ENCODE data around the gene NPRL2.

The NPRL2 gene

DNA sequence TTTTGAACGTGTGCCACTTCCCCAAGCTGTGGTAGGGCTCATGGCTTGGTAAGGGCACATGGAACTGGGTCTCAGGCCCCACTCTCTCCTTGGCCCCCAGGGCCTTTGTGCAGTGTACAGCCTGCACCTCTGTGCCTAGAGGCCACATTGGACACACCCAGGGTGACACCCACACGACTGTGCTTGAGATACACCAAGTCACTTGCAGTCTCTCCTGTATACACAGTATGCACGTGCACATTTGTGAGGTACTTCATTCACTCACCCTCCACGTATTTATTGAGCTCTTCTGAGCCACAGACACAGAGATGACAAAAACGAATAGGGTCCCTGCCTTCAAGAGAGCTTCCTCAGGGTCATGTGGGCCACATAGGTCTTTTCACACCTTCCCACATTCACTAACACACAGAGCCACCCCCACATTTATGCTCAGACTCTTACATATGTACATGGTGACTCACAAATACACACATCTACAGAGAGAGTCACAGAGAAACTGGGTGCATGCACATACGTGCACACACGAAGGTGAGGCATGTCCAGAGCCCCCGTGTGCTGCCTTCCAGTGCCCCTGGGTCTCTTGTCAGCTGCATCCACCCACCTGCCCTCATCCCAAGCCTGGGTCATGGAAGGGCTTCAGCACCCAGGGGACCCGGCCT, 18.6 kb upstream of the NPRL2 start:
- H3K27me3 ChIP-seq (ENCODE audit: control insufficient read depth, insufficient read depth, low read length) = peaks cover 4% of the 10 kb centered on the region
- peaks cover 22% of the 10 kb centered on the region for H3K4me1 ChIP-seq (ENCODE audit: control insufficient read depth, insufficient read depth, low read length)
- no peaks in the 10 kb centered on the region for H3K36me3 ChIP-seq (ENCODE audit: control insufficient read depth, insufficient read depth, low read length)
- no peak overlapping the region for H3K4me3 ChIP-seq (ENCODE audit: low read length)
- H3K9me3 ChIP-seq (ENCODE audit: control insufficient read depth, low read length) = no peaks in the 10 kb centered on the region
- H3K9ac ChIP-seq (ENCODE audit: low read length) = no peak overlapping the region

DNA sequence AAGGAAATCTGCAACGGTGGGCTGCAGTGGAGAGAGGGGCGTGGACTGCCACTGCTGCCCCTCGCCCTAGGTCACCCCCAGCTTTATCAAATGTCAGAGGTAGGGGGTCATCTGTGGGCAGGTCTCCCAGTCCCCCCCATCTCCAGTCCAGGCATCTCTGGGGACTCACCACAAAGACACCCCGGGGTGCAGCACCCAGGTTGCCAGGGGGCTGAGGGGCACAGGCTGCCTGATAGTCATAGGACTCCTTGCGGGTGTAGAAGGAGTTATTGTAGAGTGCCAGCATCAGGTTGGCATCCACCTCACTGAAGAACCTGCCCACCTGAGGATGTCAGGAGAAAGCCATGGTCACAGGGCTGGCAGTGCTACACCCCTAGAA, 15.3 kb upstream of the NPRL2 start:
- Histone ChIP-seq H3K9me3 (ENCODE audit: control insufficient read depth, low read length) (no peaks in the 10 kb centered on the region), H3K4me3 (ENCODE audit: low read length) (peak overlapping the region; percentile 49), H3K4me1 (ENCODE audit: control insufficient read depth, insufficient read depth, low read length) (peaks cover 19% of the 10 kb centered on the region), H3K27me3 (ENCODE audit: control insufficient read depth, insufficient read depth, low read length) (no peaks in the 10 kb centered on the region), H3K36me3 (ENCODE audit: control insufficient read depth, insufficient read depth, low read length) (no peaks in the 10 kb centered on the region), H3K9ac (ENCODE audit: low read length) (peak overlapping the region; percentile 86)

DNA sequence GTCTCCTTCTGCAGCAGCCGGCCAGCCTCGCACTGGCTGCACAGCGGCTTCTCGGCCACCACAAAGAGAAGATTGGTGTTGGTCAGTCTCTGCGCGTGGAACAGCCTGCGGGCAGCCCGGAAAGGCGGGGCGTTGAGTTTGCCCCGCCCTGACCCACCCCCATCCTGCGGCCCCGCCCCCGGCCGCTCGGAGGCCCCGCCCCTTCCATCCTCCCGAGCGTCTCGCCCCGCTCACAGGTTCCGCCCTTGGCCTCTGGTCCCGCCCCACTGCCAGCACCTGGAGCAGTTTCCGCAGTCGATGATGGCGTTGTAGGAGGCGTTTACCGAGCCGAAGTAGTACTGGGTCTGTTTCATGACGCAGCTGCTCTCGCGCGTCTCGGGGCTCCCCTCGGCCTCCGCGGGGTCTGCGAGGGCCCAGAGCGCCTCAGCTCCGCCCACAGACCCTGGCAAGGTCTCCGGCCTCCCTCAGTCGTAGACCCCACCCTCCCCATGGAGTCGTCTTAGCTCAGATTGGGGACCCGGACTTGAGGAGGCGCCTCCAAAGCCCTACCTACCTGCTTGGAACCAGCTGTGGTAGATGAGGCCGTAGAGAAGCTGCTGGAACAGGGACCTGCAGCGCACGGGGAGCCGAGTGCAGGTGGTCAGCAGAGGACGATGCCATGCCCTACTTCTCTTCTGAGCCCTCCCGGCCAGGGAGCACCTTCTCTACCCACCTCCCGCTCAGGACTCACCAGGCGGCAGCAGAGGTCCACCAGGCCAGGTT, 14.7 kb upstream of the NPRL2 start:
- peaks cover 19% of the 10 kb centered on the region for H3K4me1 ChIP-seq (ENCODE audit: control insufficient read depth, insufficient read depth, low read length)
- H3K9ac ChIP-seq (ENCODE audit: low read length) = peak overlapping the region; percentile 86
- H3K9me3 ChIP-seq (ENCODE audit: control insufficient read depth, low read length) = no peaks in the 10 kb centered on the region
- no peaks in the 10 kb centered on the region for H3K27me3 ChIP-seq (ENCODE audit: control insufficient read depth, insufficient read depth, low read length)
- peak overlapping the region; percentile 49 for H3K4me3 ChIP-seq (ENCODE audit: low read length)
- H3K36me3 ChIP-seq (ENCODE audit: control insufficient read depth, insufficient read depth, low read length) = no peaks in the 10 kb centered on the region

DNA sequence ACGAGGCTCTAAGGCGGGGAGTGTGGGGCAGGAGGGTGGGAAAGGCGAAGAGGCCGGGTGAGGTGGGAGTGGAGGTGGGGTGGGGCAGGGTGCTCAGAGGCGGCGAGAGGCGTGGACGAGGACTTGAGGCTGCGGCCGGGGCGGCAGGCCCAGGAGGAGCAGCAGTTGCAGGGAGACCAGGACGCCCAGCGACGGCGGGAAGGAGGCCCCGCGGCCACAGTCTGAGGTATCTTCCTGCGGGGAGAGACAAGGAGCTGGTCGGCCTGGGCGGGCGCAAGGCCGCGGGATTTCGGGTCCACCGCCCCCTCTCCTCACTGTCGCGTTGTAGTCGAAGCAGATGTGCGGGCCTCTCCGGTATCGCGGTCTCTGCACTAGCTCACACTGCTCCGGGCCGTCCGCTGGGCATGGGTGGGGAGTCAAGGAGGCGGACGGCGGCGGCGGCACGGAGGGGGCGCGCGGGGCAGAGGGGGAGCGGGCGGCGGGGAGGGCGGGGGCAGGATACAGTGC, 14.1 kb upstream of the NPRL2 start:
- Histone ChIP-seq H3K4me1 (ENCODE audit: control insufficient read depth, insufficient read depth, low read length) (peaks cover 19% of the 10 kb centered on the region), H3K9ac (ENCODE audit: low read length) (peak overlapping the region; percentile 43), H3K36me3 (ENCODE audit: control insufficient read depth, insufficient read depth, low read length) (no peaks in the 10 kb centered on the region), H3K4me3 (ENCODE audit: low read length) (peak overlapping the region; percentile 19), H3K9me3 (ENCODE audit: control insufficient read depth, low read length) (no peaks in the 10 kb centered on the region), H3K27me3 (ENCODE audit: control insufficient read depth, insufficient read depth, low read length) (no peaks in the 10 kb centered on the region)

DNA sequence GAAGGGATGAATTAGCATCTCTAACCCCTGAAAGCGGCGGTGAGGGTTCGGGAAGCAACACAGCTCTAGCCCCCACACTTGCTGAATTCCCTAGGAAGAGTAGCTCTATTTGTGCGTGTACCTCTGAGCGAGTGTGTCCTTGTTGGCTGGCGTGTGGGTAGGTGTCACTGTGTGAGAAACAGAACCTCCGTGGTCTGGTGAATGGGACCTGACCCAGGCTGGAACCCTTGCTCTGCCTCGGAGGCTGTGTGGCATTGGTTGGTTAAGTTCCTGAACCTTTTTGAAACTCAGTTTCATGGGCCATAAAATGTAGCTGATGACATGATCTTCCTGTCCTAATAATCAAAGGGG, 9.2 kb upstream of the NPRL2 start:
- no peak overlapping the region for H3K4me3 ChIP-seq (ENCODE audit: low read length)
- peaks cover 42% of the 10 kb centered on the region for H3K4me1 ChIP-seq (ENCODE audit: control insufficient read depth, insufficient read depth, low read length)
- H3K9ac ChIP-seq (ENCODE audit: low read length) = no peak overlapping the region
- no peaks in the 10 kb centered on the region for H3K9me3 ChIP-seq (ENCODE audit: control insufficient read depth, low read length)
- H3K36me3 ChIP-seq (ENCODE audit: control insufficient read depth, insufficient read depth, low read length) = peaks cover 5% of the 10 kb centered on the region
- no peaks in the 10 kb centered on the region for H3K27me3 ChIP-seq (ENCODE audit: control insufficient read depth, insufficient read depth, low read length)

DNA sequence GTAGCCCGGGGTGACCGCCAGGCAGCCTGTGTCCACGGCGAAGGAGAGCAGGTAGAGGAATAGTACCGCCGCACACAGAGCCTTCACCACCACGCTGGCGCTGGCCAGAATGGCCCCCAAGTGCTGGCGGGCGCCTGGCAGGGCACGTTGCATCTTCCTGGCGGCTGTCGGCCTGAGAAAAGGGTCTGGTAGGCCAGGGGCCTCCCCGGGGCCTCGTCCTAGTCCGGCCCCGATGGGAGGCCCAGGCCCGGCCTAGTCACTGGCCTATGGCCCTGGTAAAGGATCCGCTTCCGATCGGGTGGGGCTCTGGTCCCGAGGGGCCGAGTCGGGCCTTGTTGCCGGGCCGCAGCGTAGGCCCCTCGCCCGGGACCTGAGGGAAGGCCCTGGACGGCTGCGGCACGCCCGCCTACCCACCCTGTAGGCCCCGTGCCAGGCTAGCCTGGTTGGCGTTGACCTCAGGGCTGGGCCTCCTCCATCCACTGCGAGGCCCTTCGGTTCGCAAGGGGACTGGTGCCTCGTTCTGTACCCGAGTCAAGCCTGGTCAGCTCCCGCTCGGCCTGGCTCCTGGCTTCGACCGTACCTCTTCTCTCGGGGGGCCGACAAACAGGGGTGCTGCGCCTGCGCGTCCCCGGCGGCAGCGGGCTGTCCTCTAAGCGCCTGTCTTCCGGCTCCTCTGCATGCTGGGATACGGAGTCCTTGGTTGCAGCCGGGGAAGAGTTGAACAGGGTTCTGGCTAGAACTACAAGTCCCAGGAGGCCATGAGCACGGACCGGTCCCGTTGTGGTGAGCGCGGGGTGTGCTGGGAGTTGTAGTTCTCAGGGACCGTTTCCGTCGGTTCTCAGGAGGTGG, 8.6 kb upstream of the NPRL2 start, which contains the start of gene TMEM115:
Gene TMEM115, minus strand, starts transcription at position 611 of the 849 bp plus-strand sequence. Its CDS starts 458 bp downstream, at position 153.
- Histone ChIP-seq H3K36me3 (ENCODE audit: control insufficient read depth, insufficient read depth, low read length) (peaks cover 5% of the 10 kb centered on the region), H3K9me3 (ENCODE audit: control insufficient read depth, low read length) (no peaks in the 10 kb centered on the region), H3K4me3 (ENCODE audit: low read length) (peak within 1 kb of the TSS; percentile 85)

DNA sequence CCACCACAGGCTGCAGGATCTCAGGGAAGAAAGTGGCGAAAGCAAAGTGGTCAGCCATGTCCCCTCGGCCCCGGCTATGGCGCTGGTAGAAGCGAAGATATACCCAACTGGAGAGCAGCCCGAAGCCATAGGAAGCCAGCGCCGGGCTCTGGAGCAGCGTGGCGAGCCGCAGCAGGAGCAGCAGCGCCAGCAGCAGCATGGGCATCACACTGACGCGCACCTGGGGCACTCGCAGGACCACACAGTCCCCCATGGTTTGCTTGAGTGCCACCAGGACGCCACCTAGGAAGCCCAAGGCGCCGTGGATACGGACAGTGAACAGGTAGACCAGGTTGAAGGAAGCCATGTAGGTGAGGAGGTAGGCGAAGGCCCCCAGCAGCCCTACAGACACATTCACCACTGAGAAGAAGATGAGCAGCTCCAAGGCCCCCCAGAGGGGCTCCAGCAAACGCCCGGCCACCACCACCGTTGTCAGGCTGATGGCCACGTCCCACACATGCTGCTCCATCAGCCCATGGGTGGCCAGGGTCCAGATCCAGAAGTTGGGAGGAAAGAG, 7.9 kb upstream of the NPRL2 start:
- H3K36me3 ChIP-seq (ENCODE audit: control insufficient read depth, insufficient read depth, low read length) = peaks cover 5% of the 10 kb centered on the region
- H3K9me3 ChIP-seq (ENCODE audit: control insufficient read depth, low read length) = no peaks in the 10 kb centered on the region
- H3K27me3 ChIP-seq (ENCODE audit: control insufficient read depth, insufficient read depth, low read length) = no peaks in the 10 kb centered on the region
- H3K4me1 ChIP-seq (ENCODE audit: control insufficient read depth, insufficient read depth, low read length) = peaks cover 35% of the 10 kb centered on the region
- H3K4me3 ChIP-seq (ENCODE audit: low read length) = peak overlapping the region; percentile 85
- peak overlapping the region; percentile 91 for H3K9ac ChIP-seq (ENCODE audit: low read length)

More for the DNA sequence above, 8.6 kb upstream of the NPRL2 start, which contains the start of gene TMEM115:
- peak within 1 kb of the TSS; percentile 91 for H3K9ac ChIP-seq (ENCODE audit: low read length)
- H3K4me1 ChIP-seq (ENCODE audit: control insufficient read depth, insufficient read depth, low read length) = peaks cover 36% of the 10 kb centered on the region
- no peaks in the 10 kb centered on the region for H3K27me3 ChIP-seq (ENCODE audit: control insufficient read depth, insufficient read depth, low read length)

DNA sequence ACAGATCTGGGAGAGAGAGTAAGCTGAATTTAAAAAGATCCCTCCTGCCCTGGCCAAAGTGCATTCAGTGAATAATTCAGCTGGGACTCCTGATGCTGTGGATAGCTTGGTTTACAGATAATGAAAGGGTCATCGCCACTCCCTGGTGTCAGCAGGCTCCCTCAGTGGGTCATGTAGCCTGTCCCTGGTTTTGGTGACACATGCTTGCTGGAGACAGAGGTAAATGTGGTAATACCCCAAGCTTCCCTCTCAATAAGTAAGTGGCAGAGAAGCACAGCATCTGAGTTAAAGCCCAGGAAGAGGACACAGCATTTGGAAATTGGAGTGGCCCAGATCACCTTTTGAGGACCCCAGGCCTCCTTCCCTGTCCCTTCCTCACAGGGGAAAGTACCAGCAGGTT, 6.9 kb upstream of the NPRL2 start:
- no peaks in the 10 kb centered on the region for H3K27me3 ChIP-seq (ENCODE audit: control insufficient read depth, insufficient read depth, low read length)
- peak overlapping the region; percentile 91 for H3K9ac ChIP-seq (ENCODE audit: low read length)
- H3K4me1 ChIP-seq (ENCODE audit: control insufficient read depth, insufficient read depth, low read length) = peaks cover 41% of the 10 kb centered on the region
- peak overlapping the region; percentile 85 for H3K4me3 ChIP-seq (ENCODE audit: low read length)
- H3K36me3 ChIP-seq (ENCODE audit: control insufficient read depth, insufficient read depth, low read length) = peaks cover 5% of the 10 kb centered on the region
- H3K9me3 ChIP-seq (ENCODE audit: control insufficient read depth, low read length) = no peaks in the 10 kb centered on the region

DNA sequence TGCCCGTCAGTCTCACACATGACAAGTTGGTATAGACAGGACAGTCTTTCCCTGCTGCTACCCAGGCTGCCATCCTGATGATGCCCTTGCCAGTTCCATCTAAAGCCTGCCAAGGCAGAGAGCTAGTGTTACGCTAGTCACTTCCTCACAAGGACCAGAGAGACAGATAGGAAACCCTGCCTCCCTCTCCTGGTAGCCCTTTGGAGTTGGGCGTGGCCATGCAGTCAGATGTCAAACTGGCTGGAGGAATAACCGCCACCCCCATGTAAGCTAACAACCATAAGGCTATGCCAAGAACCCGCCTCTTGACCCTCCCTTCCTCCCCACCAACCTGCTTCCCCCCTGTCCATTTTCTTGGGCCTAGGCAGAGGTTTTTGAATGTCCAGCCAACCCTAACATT, 6.0 kb upstream of the NPRL2 start:
- peak overlapping the region; percentile 91 for H3K9ac ChIP-seq (ENCODE audit: low read length)
- H3K4me3 ChIP-seq (ENCODE audit: low read length) = peak overlapping the region; percentile 27
- no peaks in the 10 kb centered on the region for H3K27me3 ChIP-seq (ENCODE audit: control insufficient read depth, insufficient read depth, low read length)
- H3K4me1 ChIP-seq (ENCODE audit: control insufficient read depth, insufficient read depth, low read length) = peaks cover 46% of the 10 kb centered on the region
- no peaks in the 10 kb centered on the region for H3K9me3 ChIP-seq (ENCODE audit: control insufficient read depth, low read length)
- peaks cover 5% of the 10 kb centered on the region for H3K36me3 ChIP-seq (ENCODE audit: control insufficient read depth, insufficient read depth, low read length)

DNA sequence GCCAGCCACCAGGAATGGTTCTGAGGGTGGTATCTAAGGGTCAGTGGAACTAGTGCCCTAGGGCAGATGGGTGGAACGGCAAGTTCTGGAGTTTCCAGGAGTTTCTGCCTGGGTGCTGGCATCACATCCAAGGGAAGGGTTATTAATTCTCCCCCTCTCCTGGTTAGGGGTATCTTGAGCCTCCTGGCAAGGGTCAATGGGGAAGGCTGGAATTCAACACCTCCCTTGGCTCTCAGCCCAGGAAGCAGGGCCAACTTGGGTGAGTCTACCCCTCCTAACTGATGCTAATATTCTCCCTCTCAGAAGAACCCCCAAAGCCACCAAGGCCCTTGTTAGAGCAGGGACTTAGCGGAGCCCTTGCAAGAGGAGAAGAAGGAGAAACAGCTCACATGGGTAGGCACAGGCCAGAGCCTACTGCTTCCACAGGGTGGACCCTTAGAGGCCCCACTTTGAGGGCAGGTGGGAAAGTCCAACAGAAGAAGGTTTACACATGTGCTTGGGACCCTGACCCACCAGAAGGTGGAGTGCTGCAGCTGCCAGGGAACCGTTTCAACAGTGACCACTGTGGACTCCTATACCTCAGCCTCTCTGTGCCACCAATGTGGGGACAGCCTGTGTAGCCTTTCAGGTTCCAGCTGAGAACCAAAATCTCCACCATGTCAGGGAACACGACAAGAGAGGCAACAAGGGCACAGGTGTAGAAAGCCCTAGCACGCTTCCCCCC, 5.4 kb upstream of the NPRL2 start:
- Histone ChIP-seq H3K4me3 (ENCODE audit: low read length) (peak overlapping the region; percentile 27), H3K36me3 (ENCODE audit: control insufficient read depth, insufficient read depth, low read length) (peaks cover 5% of the 10 kb centered on the region), H3K4me1 (ENCODE audit: control insufficient read depth, insufficient read depth, low read length) (peaks cover 52% of the 10 kb centered on the region), H3K9ac (ENCODE audit: low read length) (peak overlapping the region; percentile 91), H3K9me3 (ENCODE audit: control insufficient read depth, low read length) (no peaks in the 10 kb centered on the region), H3K27me3 (ENCODE audit: control insufficient read depth, insufficient read depth, low read length) (no peaks in the 10 kb centered on the region)

DNA sequence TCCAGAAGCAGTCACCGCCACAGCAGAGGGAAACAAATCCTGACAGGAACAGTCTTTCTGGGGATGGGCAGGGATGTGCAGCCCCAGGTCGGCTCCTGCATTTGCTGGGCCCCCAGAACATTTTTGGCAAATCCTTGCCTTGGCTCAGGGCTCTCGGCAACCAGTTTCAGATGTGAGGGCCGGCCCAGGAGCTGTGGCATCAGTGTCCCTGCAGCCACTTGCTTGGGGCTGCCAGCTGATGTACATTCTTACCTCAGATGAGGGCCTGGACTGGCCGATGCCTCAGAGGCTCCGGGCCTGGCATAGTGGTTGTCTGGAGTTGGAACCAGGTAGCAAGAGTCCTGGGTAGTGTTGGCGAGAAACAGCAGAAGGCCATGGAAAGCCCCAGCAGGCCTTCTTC, 4.3 kb upstream of the NPRL2 start:
- Histone ChIP-seq H3K27me3 (ENCODE audit: control insufficient read depth, insufficient read depth, low read length) (no peaks in the 10 kb centered on the region), H3K9me3 (ENCODE audit: control insufficient read depth, low read length) (no peaks in the 10 kb centered on the region), H3K4me3 (ENCODE audit: low read length) (no peak overlapping the region), H3K4me1 (ENCODE audit: control insufficient read depth, insufficient read depth, low read length) (peaks cover 59% of the 10 kb centered on the region), H3K36me3 (ENCODE audit: control insufficient read depth, insufficient read depth, low read length) (peaks cover 5% of the 10 kb centered on the region), H3K9ac (ENCODE audit: low read length) (no peak overlapping the region)
